Head of caudate nucleus (tissue), 42 donors: ENCODE measurements around the gene CBLL1.

Source experiments
- DNase-seq, 42 donors: peaks; one replicate each; pipeline versions ENCODE4 v3.0.0 to v3.0.0-alpha.2; 2020 to 2021; ENCODE audit warnings: mixed read lengths in 7 of 42
- intact Hi-C: fragments of 100-400 bp; cut with DNase I; formaldehyde crosslinking; loops from one replicate; pipeline ENCODE4 v1.15.0; 2022

Gene CBLL1

GRCh38 chr7:107726356-107727130 is 17.4 kb upstream of the CBLL1 start:
- intact Hi-C loops: loop anchor here (10.0 kb wide), 1 partner anchor 142 kb away; the partner anchor contains the start of gene BCAP29
- no peak for DNase-seq

DNA sequence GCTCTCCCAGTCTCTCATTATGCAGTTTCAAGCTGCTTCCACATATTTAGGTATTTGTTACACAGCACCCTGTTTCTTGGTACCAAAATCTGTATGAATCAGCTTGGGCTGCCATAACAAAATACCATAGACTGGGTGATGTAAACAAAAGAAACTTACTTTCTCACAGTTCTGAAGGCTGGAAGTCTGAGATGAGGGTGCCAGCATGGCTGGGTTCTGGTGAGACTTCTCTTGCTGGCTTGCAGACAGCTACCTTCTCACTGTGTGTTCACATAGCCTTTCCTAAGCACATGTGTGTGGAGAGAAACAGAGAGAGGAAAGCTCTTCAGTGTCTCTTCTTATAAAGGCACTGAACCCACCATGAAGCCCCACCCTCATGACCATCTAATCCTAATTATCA is 15.7 kb upstream of the CBLL1 start:
- intact Hi-C loops: loop anchor here (10.0 kb wide), 1 partner anchor 143 kb away; the partner anchor contains the start of gene BCAP29
- no peak for DNase-seq

GRCh38 chr7:107742678-107743566 is 1.0 kb upstream of the CBLL1 start:
- peak in 37 of 42 donors; percentile 29 to 76 (median 60) for DNase-seq
- intact Hi-C loops: loop anchor here (2.0 to 10.0 kb wide), 2 partner anchors 134 to 278 kb away; no protein-coding TSS in a partner anchor

- intact Hi-C loops: loop anchor here (10.0 kb wide), 1 partner anchor 280 kb away; no protein-coding TSS in a partner anchor
- DNase-seq: no peak
These were observed 406 bp downstream of the CBLL1 start for GRCh38 chr7:107744345-107744750.

- intact Hi-C loops: loop anchor here (10.0 kb wide), 1 partner anchor 281 kb away; no protein-coding TSS in a partner anchor
- DNase-seq: no peak
These were observed 2.1 kb downstream of the CBLL1 start for GRCh38 chr7:107746006-107746405.

DNA sequence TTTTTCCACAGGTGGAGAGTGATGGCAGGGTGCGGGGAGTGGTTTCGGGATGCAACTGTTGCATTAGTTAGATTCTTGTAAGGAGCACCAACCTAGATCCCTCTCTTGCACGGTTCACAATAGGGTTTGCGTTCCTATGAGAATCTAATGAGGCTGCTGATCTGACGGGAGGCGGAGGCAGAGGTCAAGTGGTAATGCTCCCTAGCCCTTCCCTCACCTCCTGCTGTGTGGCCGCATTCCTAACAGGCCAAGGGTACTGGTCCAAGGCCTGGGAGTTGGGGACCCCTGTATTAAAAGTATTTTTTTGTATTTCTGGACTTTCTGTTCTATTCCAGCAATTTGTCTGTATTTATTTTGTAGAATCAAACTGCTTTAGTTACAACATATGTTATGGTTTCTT is 7.2 kb downstream of the CBLL1 start:
- no peak for DNase-seq
- intact Hi-C loops: no loop called here

DNA sequence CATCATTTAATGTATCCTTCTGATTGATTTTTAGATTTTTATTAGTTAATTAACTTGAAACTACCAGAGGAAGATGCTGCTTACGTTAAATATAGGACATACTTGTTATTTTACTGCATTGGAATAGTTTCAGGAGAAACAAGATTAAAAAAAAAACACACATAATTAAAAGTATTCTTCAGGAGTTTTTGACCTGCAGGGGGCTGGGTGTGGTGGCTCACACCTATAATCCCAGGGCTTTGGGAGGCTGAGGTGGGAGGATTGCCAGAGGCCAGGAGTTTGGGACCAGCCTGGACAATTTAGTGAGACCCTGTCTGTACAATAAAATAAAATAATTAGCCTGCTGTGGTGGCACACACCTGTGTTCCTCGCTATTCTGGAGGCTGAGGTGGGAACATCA is 10.7 kb downstream of the CBLL1 start:
- intact Hi-C loops: no loop called here
- no peak for DNase-seq

GRCh38 chr7:107758667-107759066 is 14.7 kb downstream of the CBLL1 start:
- intact Hi-C loops: no loop called here
- DNase-seq: no peak

DNA sequence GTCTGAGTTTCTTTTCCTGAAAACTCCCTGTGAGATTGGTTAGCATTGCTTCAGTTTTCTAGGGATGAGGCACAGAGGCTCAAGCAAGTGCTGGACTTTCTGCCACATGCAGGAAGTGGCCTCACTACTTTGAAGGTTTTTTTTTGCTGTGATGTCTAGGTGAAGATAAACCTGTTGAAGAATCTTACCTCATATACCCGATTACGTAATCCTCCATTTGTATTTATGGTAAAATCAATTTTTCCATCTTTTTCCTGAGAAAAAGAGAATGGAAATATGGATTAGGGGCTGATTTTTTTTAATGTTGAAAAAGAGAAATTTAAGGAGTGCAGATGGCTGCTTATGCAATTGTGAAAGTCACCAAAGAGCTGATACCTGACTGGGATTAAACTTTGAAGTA is 23.4 kb downstream of the CBLL1 start:
- intact Hi-C loops: no loop called here
- DNase-seq: no peak

DNA sequence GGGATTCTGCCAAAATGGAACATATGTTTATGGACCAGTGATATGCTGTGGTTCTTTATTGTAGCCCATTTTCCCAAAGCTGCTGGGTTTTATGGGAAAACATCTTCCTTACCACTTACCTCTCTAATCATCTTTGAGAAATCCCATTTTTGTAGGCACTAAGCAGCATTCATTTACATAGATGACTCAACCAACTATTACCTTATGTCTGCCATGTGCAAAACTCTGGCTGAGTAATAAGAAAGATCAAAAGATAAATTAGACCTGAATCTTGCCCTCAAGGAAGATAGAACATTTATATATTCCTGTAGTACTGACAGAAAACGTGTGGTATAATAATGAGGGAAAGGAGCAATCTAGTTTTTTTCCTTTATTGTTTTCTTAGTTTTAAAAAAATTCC is 24.3 kb downstream of the CBLL1 start:
- peak in 1 of 42 donors; percentile 4 for DNase-seq
- intact Hi-C loops: no loop called here

DNA sequence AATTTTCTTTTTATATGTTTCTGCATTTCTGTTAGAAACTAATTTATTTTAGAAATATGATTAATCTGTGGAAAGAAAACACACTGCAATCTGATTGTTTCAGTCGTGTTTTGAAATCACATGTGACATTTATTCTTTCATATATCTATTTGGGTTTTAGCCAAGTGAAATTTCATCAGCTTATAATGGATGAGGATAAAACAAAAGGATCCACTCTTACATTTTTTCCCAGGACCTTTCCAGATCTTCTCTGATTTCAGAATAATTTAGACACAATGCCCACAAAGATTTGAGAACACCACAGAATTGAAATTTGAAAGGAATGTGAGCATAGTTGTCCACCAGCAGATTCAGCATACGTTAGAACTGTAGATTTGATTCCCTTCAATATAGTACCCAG is 29.1 kb downstream of the CBLL1 start:
- no peak for DNase-seq
- intact Hi-C loops: no loop called here

GRCh38 chr7:107777702-107778101 is 33.8 kb downstream of the CBLL1 start:
- DNase-seq: no peak
- intact Hi-C loops: no loop called here

GRCh38 chr7:107778283-107778682 is 34.3 kb downstream of the CBLL1 start:
- intact Hi-C loops: no loop called here
- no peak for DNase-seq

- intact Hi-C loops: no loop called here
- no peak for DNase-seq
These were observed 35.7 kb downstream of the CBLL1 start for GRCh38 chr7:107779647-107780099.

GRCh38 chr7:107782374-107782773 is 38.4 kb downstream of the CBLL1 start:
- no peak for DNase-seq
- intact Hi-C loops: no loop called here

GRCh38 chr7:107783648-107784047 is 39.7 kb downstream of the CBLL1 start:
- no peak for DNase-seq
- intact Hi-C loops: no loop called here

DNA sequence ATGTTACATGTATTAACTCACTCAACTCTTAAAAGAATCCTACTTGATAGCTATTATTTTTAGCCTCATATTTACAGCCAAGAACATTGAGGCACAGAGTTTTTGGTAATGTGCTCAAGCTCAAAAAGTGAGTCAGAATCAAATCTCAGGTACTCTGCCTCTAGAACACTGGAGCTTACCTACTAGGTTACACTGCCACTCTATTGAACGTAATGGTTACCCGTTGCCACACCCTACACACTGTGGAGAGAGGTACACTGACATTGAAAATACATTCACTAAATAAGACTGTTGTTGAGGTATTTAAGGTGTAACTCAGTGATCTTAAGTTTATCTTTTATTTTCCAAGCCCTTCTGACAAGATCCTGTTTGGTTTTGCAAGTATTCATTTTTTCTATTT is 41.2 kb downstream of the CBLL1 start:
- DNase-seq: no peak
- intact Hi-C loops: no loop called here

- DNase-seq: no peak
- intact Hi-C loops: no loop called here
These were observed 42.0 kb downstream of the CBLL1 start for GRCh38 chr7:107785926-107786325.

DNA sequence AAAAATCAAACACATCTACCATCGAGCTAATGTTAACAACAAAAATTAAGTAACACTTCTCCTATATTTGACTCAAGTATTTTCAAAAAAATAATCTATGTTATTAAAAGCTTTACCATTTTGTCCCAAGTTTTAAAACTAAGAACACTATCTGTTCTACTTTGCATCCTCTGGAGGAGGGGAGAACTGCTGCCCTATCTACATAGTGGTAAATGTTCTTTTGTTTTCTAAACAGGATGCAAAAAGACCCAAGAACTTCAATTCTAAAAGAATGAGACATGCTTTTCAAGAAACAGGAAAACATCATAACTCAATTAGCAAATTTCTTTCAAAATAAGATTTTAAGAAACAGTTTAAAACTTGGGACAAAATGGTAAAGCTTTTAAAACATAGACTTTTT is 44.3 kb downstream of the CBLL1 start:
- intact Hi-C loops: no loop called here
- no peak for DNase-seq

DNA sequence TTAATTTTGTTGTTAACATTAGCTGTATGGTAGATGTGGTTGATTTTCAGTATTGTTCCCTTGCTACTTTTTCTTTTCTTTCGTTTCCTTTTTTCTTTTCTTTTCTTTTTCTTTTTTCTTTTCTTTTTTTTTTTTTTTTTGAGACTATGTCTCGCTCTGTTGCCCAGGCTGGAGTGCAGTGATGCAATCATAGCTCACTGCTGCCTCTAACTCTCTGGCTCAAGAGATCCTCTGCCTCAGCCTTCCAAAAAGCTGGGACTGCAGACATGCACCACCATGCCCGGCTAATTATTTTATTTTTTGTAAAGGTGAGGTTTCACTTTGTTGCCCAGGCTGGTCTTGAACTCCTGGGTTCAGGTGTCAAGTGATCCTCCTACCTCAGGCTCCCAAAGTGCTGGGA is 44.7 kb downstream of the CBLL1 start:
- no peak for DNase-seq
- intact Hi-C loops: no loop called here
